ENCODE data around the gene C21orf58. TPM values are rescaled to one million over a fixed set of nuclear protein-coding genes. Genes with fewer than 3 reads are reported as not detected.

The C21orf58 gene
- total RNA-seq, 1 experiment from 2014 or later: 10.8 TPM

- RAD21 ChIA-PET (ENCODE audit: low non-redundant PET in 1 of 2, low total read pairs in 2 of 2, uncharacterized antibody in 2 of 2, unreplicated experiment in 2 of 2): no interaction called here
- TF ChIP-seq, protein P1, sequence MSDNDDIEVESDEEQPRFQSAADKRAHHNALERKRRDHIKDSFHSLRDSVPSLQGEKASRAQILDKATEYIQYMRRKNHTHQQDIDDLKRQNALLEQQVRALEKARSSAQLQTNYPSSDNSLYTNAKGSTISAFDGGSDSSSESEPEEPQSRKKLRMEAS (IDR thresholded peaks at IDR 0.05): no peak
- TF ChIP-seq, protein P2, sequence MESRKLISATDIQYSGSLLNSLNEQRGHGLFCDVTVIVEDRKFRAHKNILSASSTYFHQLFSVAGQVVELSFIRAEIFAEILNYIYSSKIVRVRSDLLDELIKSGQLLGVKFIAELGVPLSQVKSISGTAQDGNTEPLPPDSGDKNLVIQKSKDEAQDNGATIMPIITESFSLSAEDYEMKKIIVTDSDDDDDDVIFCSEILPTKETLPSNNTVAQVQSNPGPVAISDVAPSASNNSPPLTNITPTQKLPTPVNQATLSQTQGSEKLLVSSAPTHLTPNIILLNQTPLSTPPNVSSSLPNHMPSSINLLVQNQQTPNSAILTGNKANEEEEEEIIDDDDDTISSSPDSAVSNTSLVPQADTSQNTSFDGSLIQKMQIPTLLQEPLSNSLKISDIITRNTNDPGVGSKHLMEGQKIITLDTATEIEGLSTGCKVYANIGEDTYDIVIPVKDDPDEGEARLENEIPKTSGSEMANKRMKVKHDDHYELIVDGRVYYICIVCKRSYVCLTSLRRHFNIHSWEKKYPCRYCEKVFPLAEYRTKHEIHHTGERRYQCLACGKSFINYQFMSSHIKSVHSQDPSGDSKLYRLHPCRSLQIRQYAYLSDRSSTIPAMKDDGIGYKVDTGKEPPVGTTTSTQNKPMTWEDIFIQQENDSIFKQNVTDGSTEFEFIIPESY (IDR thresholded peaks at IDR 0.05; ENCODE audit: extremely low read depth, insufficient replicate concordance, low read length): no peak
- TF ChIP-seq SP1 (IDR thresholded peaks at IDR 0.05; ENCODE audit: low read depth) (no peak), TCF7L2 (IDR thresholded peaks at IDR 0.05; ENCODE audit: borderline replicate concordance, extremely low read depth, insufficient read depth, insufficient read length) (no peak), YY1 (IDR thresholded peaks at IDR 0.05; ENCODE audit: extremely low read depth, insufficient replicate concordance, low read depth, low read length) (no peak), POLR2A (IDR thresholded peaks at IDR 0.05; ENCODE audit: borderline replicate concordance, extremely low read depth, insufficient read depth, insufficient read length) (no peak), JUND (IDR thresholded peaks at IDR 0.05) (no peak), SRF (IDR thresholded peaks at IDR 0.05; ENCODE audit: low read depth) (no peak), EGR1 (IDR thresholded peaks at IDR 0.05; ENCODE audit: low read depth) (no peak), CBX3 (IDR thresholded peaks at IDR 0.05; ENCODE audit: low read depth) (no peak), POLR2AphosphoS5 (IDR thresholded peaks at IDR 0.05; ENCODE audit: low read depth, low read length) (no peak), RAD21 (IDR thresholded peaks at IDR 0.05; ENCODE audit: low read depth) (no peak), ELF1 (IDR thresholded peaks at IDR 0.05; ENCODE audit: borderline replicate concordance, low read depth) (no peak), SIN3A (IDR thresholded peaks at IDR 0.05; ENCODE audit: low read depth) (no peak), CEBPB (IDR thresholded peaks at IDR 0.05; ENCODE audit: low read depth) (no peak)
- no peak overlapping the region for H3K27ac ChIP-seq (ENCODE audit: low read depth, low read length)
- POLR2A ChIA-PET: no interaction called here
- H2AFZ ChIP-seq (ENCODE audit: low read depth, low read length, poor library complexity, severe bottlenecking): no peak overlapping the region
- H3K4me1 ChIP-seq (ENCODE audit: control insufficient read depth in 1 of 2, insufficient read depth in 2 of 2, low read length in 2 of 2): no peaks in the 10 kb centered on the region
- H3K79me2 ChIP-seq (ENCODE audit: insufficient read depth, low read length): no peaks in the 10 kb centered on the region
- H3K9ac ChIP-seq (ENCODE audit: low read length): no peak overlapping the region
- BruUV-seq (replicated peaks): no TSS peak
- no peaks in the 10 kb centered on the region for H3K9me2 ChIP-seq (ENCODE audit: insufficient read depth)
- H3K27me3 ChIP-seq (ENCODE audit: insufficient read depth, low read length): no peaks in the 10 kb centered on the region
- H4K20me1 ChIP-seq (ENCODE audit: insufficient read depth): no peaks in the 10 kb centered on the region
- no peak overlapping the region for H3K4me3 ChIP-seq (replicated peaks in 1 of 2; ENCODE audit: low read depth in 1 of 2, low read length in 2 of 2)
- peaks cover 17 to 43% of the 10 kb centered on the region in 2 experiments; a peak in 3 of 4 replicates for H3K36me3 ChIP-seq (ENCODE audit: control insufficient read depth in 1 of 2, insufficient read depth in 2 of 2, low read length in 2 of 2)
- intact Hi-C loops (cut with micrococcal nuclease): no loop called here
- no peak overlapping the region for H3K4me2 ChIP-seq (ENCODE audit: low read length)
- DNase-seq (ENCODE audit: low read depth, low spot score): no peak
- no peak for ATAC-seq
- no peaks in the 10 kb centered on the region for H3K9me3 ChIP-seq (ENCODE audit: control insufficient read depth in 1 of 2, insufficient read depth in 1 of 2, low read depth in 1 of 2, low read length in 2 of 2)
- CTCF ChIA-PET: no interaction called here
Observed at GRCh38 chr21:46350571-46350970, 26.9 kb upstream of the C21orf58 start.
